GM19463 (cell line): Measurements from ENCODE around the gene AAK1.
A peak's percentile ranks its signal among the peaks of the same experiment; 100 is the strongest.

Source experiments
- ATAC-seq: cut with Tn5 transposase; IDR thresholded peaks from one replicate; pipeline ENCODE4 v1.9.1; 2021; ENCODE audit warnings: mild to moderate bottlenecking, moderate library complexity; ENCODE audit not compliant: unreplicated experiment

Gene AAK1

GRCh38 chr2:69603146-69603743 is 40.3 kb downstream of the AAK1 start:
- ATAC-seq, result no peak

DNA sequence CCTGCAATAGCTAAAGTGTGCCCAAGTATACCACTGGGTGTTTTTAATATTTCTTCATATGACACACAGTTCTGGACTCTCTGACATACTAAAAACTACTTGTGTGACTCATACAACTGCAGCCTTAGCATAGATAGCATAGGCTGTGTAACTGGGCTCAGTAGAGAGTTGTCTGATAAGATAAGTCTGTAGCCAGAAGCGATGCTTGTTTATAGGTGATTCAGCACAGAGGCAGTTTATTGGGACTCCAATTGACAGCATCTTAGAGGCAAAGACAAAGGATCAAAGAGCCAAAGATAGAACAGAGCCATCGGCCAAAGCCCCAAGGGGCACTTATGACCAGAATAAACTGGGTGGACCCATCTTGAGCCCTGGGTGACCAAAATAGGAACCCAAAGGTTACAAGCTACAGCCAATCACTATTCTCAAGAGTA is 42.3 kb downstream of the AAK1 start:
- no peak for ATAC-seq

DNA sequence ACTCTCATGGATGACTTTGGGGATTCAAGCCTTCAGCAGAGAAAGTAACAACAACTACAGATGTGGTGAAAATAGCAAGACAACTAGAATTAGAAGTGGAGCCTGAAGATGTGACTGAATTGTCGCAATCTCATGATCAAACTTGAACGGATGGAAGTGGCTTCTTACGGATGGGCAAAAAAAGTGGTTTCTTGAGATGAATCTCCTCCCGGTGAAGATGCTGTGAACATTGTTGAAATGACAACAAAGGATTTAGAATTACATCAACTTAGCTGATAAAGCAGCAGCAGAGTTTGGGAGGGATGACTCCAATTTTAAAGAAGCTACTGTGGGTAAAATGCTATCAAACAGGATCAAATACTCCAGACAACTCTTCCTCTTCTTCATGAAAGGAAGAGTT is 43.1 kb downstream of the AAK1 start:
- no peak for ATAC-seq

DNA sequence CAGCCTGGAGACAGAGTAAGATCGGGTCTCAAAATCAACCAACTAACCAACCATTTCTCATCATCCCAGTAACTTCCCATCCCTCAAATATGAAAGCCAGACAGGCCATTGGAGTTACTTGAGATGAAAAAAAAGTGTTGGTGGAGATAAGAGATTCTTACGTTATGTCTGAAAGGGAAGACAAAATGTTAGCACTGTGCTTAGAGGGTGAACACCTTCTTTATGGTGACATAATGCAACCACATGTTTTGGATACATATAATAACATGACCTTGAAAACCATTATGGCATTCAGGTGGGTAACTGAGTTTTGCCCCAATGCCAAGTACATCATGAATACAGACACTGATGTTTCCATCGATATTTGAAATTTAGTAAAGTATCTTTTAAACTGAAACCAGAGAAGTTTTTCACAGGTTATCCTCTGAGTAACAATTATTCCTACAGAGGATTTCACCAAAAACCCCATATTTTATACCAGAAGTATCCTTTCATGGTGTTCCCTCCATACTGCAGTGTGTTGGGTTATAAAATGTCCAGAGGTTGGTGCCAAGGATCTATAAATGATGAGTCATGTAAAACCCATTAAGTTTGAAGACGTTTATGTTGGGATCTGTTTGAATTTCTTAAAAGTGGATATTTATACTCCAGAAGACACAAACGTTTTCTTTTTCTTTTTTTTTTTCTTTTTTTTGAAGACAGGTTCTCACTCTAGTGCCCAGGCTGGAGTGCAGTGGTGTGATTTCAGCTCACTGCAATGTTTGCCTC is 45.5 kb downstream of the AAK1 start:
- no peak for ATAC-seq

GRCh38 chr2:69597105-69597504 is 46.4 kb downstream of the AAK1 start:
- no peak for ATAC-seq

DNA sequence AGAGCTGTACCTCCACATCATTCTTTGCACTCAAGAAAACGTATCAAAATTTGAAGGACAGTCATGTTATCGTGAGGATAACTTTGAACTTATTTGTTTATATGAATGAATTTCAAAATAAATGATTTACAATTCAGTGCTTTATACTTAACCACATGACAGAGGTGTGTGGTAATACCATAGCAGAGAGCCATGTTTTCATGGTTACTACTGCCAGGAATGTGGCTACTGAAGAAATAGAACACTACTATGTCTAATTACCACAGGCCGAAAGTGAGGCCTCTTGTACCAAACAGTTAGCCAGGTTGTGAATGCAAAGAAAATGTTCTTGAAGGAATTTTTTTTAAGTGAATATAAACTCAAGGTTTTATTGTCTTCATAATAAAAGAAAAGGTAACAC is 49.2 kb downstream of the AAK1 start:
- ATAC-seq, result no peak

GRCh38 chr2:69592511-69592910 is 51.0 kb downstream of the AAK1 start:
- no peak for ATAC-seq

GRCh38 chr2:69589973-69590652 is 53.4 kb downstream of the AAK1 start:
- no peak for ATAC-seq

GRCh38 chr2:69588945-69589344 is 54.6 kb downstream of the AAK1 start:
- ATAC-seq, result no peak

DNA sequence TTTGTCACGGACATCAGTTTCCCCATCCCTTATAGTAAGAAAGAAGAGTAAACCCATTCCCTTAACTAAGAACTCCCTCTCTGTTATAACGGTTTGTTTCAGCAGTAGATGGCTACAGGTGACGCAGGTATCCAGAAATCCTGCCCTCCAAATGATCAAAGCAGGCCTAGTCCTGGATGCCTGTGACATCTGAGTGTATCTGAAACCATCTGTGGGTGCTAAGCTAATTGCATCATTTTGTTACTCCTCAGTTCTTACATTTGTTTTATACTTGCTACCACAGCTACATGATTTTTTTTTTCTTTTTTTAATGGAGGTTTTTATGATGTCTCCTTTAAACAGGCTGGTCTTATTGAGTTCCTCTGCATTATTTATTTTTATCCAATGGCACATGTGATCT is 55.1 kb downstream of the AAK1 start:
- ATAC-seq, result no peak

- peak; percentile 40 for ATAC-seq
These were observed 57.5 kb downstream of the AAK1 start for GRCh38 chr2:69585855-69586555.

- no peak for ATAC-seq
These were observed 59.2 kb downstream of the AAK1 start for GRCh38 chr2:69584127-69584889.

GRCh38 chr2:69583321-69583833 is 60.2 kb downstream of the AAK1 start:
- no peak for ATAC-seq

DNA sequence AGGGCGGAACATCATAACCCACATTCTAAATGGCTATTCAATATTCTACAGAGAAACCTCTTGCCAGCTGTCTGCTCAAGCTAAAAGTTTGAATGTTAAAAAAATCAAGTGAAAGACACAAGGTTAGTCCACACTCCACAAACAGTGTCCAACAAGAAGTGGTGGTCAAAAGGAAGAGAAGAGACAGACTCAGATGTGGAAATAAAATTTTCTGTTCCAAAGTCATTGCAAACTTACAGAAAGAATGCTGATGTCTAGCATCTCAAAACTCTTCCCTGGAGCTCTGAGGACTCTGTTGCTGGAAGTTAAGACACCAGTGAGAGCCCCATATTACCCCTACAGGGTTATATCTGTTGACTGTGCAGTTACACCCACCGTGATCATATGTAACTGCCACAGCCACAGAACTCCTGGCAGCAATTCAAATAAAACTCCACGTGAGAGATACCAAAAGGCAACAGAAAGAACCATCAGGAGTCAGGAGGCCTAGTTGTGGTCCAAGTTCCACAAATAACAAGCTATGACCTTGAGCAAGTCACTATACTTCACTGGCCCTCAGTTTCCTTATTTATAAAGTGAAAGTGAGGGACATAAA is 60.9 kb downstream of the AAK1 start:
- no peak for ATAC-seq

- ATAC-seq, result no peak
These were observed 61.6 kb downstream of the AAK1 start for GRCh38 chr2:69581774-69582581.

- ATAC-seq, result no peak
These were observed 63.1 kb downstream of the AAK1 start for GRCh38 chr2:69580486-69580885.

- ATAC-seq, result no peak
These were observed 64.0 kb downstream of the AAK1 start for GRCh38 chr2:69579536-69579935.

DNA sequence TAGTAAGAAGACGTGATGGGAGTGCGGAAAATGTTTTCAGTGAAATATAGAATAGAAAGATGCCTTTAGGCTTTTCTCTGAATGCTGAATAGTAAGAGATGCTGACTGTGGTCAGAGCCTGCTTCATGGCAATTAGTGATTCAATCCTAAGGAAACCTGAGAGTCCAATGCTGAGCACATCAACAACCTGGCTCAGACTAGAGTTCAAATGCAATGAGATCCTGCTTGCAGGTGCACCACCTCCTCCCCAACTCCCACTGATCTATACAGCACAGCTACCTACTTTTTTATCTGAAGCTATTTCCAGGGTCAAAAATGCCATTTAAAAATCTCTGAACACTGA is 65.4 kb downstream of the AAK1 start:
- no peak for ATAC-seq

DNA sequence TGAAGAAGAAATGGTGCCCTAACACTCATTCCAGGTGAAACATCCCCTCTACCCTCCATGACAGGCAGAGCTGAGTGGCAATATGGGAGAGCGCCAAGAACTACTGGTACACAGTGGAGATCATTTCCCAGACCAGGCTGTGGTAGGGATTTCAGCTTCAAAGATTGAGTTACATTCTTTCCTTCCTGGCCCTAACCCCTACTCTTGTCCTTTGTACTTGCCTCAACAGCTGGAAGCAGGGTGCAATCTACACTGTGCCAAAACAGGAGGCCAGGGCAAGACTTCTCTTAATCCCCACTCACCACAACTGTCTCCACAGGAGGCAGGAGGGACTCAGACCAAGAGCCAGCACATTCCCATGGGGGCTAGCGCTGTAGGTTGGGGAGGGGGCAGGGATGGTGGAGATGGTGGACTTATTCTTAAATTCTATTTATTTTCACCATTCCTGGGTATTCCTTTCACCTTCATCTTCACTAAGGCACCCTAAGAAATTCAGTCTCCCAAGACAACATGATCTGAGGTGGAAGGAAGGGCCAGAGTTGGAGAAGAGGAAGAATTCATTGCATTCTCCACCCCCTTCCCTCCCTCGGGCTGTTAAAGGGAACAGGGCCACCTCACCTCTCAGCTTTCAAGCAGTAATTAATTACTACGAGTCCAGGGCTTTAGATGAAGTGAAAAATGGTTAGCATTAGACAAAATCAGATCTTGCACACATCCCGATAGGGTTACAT is 65.9 kb downstream of the AAK1 start:
- ATAC-seq, result no peak
